Retina (tissue), 1 donor: ENCODE data around the gene LHX3.
"Not testable (repeated sequence)": the region's sequence is repeated elsewhere in the genome, so short reads cannot be mapped to it uniquely, and the experiment has no call there.

Source experiments
- DNase-seq: peaks from one replicate; pipeline ENCODE4 v3.0.0-alpha.2; 2016

The LHX3 gene

DNA sequence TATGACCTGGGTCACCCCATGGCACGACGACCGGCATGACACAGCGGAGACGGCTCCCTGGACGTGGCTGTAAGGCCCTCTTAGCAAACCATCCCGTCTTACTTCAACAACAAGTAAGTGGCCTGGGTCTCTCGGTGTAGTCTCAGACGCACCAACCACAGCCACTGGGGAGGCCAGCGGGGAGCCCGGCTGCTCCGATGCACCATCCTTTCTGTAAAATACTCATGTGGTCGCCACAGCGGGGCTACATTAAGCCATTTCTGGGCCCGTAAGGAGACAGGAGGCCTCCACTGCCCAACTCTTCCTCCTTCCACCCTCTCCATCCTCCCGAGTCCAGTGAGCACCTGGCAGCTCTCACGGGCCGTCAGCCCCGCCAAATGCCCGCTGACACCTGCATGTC is 36.0 kb upstream of the LHX3 start:
- DNase-seq: no peak

DNA sequence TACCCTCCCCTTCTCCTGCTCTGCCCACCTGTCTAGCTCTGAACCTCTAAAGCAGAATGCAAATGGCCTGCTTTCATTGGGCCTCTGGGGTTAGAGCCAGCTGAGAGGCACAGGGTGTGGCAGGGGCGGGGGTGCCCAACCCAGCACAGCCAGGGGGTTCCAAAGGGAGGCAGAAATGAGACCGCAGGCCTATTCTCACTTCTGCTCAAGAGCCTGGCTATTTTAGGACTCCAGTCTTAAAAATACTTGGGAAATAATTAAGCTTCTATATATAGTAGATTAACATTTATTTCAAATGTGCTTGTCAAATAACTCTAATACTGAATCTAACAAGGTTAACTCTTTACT is 35.0 kb upstream of the LHX3 start:
- no peak for DNase-seq

DNA sequence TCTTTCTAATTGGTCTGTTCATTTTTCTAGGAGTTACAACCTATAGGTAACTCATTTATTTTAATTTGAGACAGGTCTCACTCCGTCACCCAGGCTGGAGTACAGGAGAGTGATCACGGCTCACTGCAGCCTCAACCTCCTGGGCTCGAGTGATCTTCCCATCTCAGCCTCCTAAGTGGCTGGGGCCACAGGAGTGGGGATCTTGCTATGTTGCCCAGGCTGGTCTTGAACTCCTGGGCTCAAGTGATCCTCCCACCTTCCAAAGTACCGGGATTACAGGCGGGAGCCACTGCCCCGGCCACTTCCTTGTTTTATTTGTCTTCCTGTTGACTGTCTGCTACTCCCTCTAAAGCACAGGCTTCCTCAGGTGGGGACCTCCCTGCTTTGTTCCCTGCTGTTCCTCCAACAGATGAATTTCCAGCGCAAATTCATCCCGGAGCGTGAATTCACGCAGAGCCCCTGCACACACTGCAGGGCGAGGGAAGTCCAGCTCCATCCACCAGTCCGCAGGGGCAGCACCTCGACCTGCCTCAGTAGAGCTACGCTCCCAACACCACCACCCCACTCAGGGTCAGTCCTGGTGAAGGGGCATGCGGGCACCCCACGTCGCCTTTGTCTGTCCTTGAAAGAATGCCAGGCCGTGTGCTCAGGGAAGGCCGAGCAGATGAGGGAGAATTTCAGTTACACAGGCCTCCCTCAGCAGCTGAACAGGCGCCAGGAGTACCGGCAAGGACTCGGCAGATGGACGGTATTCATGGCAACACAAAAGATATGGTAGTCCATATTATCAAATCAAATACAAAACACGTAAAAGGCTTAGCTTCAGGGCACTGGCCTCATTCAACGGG is 34.4 kb upstream of the LHX3 start:
- DNase-seq: no peak

DNA sequence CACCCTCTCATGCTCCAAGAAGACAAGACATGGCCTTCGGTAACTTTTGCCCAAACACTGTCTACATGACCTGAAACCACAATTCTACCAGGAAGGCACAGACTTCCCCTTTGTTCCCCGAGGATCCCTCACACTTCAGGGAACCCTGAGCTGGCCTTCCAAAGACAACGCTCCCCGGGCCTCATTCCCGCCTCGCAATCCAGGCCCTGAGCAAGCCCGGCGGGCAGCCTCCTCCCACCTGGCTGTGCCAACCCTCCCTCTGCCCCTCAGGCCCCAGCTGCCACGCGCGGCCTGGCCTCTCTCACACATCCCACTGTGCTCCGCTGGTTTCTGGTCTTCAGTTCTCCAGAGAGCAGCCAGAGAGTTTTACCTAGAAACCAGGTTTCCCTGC is 33.4 kb upstream of the LHX3 start:
- DNase-seq: no peak

DNA sequence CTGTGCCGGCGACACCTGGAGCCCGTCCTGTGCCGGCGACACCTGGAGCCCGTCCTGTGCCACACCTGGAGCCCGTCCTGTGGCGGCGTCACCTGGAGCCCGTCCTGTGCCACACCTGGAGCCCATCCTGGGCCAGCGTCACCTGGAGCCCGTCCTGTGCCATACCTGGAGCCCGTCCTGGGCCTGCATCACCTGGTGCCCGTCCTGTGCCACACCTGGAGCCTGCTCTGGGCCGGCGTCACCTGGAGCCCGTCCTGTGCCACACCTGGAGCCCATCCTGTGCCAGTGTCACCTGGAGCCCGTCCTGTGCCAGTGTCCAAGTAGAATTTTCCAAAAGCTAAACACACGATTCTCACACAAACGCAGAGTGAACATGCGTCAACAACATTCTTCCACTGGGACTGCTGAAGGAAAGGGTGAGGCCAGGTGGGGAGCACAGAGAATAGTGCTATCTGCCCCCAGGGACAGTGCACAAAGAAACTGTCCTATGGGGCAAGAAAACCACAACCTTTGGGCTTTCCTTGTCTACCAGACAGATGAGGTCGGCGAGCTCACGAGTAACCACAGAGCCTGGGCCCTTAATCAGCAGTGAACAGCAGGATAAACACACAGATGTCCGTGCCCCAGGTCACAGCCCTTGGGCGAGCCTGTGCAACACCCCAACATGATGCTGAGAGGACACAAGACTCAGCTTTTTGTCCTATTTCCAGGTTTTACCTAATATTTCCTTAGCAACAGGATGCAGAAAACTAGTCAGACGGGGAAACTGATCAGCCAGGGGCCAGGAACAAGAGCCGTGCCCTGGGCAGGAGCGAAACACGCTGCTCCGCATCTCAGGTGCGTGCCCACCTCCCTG is 32.8 kb upstream of the LHX3 start:
- DNase-seq: no peak

DNA sequence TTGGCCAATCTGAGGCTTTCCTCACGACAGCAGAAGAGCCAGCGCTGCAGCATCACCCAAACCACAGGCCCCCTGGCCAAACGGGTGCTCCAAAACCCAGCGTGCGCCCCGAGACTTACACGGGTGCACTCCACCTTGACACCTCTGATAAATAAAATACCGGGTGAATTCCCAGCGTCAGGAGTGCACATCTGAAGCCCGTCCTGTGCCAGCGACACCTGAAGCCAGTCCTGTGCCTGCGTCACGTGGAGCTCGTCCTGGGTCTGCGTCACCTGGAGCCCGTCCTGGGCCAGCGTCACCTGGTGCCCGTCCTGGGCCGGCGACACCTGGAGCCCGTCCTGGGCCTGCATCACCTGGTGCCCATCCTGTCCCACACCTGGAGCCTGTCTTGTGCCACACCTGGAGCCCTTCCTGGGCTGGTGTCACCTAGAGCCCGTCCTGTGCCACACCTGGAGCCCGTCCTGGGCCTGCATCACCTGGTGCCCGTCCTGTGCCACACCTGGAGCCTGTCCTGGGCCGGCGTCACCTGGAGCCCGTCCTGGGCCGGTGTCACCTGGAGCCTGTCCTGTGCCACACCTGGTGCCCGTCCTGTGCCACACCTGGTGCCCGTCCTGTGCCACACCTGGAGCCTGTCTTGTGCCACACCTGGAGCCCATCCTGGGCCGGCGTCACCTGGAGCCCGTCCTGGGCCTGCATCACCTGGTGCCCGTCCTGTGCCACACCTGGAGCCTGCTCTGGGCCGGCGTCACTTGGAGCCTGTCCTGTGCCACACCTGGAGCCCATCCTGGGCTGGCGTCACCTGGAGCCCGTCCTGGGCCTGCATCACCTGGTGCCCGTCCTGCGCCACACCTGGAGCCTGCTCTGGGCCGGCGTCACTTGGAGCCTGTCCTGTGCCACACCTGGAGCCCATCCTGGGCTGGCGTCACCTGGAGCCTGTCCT is 31.8 kb upstream of the LHX3 start:
- not testable (repeated sequence) for DNase-seq

DNA sequence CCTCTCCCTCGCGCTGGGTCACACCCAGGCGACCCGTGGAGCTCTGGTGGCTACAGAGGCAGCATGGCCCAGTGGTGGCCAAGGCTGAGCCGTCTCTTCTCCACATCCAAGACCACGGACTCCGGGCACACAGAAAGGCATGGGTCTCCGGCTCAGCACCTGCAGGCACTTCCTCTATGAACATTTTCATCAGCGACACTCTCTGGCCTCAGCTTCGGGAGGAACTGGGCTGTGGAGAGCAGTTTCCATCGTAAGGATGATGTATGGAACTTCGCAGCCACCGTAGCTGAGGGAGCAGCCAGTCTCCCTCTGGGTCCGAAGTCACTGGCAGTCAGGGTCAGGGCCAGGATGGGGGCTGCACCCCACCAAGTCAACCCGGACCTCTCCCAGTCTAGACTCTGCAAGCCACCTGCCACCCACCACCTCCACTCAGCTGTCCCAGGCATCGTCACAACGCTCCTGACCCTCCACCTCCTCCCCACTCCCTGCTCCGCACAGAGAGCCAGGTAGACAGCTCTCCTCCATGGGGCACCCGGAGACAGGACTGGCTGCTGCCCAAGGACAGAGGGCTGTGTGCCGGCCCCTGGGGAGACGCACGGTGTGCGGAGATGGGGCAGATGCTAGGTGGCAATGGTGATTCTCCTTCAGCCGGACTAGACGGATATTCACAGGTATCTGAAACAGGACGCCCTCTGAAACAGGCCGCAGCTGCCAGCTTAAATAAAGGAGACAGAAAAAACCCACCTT is 31.0 kb upstream of the LHX3 start:
- DNase-seq: no peak

DNA sequence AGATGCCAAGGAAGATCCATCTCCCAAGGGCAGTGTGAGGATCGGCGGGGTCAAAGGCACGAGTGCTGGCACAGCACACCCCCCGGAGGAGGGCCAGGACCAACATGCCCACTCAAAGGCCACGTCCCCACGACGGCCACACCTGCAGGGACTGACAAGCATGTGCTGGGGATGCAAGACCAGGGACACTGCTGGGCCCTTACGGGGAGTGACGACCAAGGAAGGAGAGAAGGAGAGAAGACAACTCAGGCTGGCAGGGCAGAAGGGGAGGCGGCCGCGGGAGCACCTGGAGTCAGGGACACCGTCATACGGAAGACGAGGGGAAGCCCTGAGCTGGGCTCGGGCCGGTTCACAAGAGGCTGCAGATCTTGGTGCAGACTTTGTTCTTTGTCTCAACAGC is 30.2 kb upstream of the LHX3 start:
- DNase-seq: no peak

DNA sequence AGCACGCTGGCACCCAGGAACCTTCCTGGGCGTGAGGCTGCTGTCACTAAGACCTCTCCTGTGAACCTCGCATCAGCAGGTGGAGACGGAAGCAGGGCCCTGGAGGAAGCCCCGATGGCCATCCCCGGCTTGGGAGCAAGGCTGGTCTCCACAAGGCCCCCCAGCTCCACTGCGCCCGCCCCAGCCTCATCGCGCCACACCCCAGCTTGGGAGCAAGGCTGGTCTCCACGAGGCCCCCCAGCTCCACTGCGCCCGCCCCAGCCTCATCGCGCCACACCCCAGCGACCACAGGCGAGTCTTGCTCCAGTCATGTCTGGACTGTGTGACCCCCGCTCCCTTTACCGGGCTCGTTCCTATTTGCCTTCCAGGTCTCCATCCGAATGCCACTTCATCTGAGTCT is 29.7 kb upstream of the LHX3 start:
- no peak for DNase-seq

DNA sequence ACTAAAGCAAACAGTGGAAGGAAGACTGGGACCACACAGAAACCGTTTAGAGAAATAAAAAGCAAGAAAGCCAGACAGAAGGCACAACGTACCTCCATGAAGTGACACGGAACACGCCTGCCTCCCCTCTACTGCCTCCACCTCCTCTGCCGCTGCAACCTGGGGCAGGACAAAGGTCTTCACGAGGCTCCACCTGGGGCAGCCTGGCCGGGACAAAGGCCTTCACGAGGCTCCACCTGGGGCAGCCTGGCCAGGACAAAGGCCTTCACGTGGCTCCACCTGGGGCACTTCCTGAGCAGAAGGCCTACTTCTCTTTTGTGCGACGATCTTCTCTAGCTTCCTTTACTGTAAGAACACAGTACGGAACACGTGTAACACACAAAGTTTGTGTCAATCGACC is 28.9 kb upstream of the LHX3 start:
- DNase-seq: no peak

DNA sequence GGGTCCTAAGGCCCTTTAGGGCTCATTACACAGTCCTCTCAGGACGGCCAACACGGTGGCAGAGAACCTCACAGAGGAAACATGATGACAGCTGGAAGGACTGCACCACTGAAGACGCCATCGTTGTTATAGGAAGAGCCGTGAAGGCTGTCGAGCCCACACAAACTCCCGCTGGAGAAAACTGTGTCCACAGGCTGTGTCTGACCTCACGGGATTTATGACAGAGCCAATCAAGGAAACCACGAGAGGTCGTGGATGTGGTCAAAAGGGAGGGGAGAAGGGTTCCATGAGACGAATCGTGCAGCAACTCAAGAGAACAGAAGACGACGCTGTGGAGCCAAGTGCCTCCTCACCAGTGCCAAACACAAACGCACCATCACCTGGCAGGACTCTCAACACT is 28.5 kb upstream of the LHX3 start:
- DNase-seq: no peak

DNA sequence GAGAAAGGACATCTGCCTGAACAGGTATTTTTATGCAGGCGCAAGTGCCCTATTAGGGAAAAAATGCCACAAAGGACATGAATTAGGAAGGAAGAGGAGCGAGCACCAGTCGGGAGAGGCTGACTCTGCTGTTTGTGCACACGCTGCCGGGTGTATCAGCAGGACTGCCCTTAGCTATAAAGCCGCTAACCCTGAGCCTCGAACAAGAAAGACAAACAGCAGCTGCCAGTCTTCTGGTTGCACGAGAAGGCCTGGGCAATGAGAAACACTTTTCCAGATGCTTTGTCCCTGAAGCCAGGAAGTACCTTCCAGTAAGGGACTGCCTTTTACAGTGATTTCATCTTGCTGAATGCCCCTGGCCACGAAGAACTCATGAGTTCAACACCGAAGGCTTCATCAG is 28.0 kb upstream of the LHX3 start:
- DNase-seq: no peak

DNA sequence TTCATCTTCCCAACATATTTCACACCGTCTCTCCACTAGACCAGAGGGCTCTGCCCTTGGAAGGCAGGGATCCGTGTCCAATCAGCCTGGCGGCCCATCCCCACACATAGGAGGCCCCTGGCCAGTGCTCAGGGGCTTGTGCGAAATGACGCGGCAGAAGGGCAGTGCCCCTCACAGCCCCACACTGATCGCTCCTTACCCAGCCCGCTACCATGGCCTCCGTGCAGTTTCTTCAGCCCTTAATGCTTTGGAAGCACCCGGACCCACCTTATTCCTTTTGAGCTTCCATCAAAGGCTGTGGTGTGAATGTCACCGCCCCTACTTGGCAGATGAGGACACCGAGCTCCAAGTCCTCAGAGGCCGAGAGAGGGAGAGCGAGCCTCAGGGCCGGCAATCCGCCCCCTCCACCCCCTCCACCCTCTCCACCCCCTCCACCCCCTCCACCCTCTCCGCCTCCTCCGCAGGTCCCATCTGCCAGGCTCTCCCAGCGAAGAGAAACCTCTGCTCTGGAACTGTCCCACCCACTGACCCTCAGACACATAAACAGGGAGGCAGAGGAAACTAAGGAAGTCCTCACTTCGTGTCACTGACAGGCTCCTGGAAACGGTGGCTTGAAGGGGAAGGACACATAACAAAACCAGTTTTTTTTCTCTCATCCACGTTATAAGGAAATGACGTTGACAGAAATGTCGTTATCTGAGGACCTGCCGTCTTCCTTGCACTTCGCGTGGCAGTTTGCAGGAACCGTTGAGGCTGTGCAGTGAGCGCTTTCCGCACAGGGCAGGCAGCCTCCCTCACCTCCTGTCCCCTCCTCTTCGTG is 26.8 kb upstream of the LHX3 start:
- no peak for DNase-seq

DNA sequence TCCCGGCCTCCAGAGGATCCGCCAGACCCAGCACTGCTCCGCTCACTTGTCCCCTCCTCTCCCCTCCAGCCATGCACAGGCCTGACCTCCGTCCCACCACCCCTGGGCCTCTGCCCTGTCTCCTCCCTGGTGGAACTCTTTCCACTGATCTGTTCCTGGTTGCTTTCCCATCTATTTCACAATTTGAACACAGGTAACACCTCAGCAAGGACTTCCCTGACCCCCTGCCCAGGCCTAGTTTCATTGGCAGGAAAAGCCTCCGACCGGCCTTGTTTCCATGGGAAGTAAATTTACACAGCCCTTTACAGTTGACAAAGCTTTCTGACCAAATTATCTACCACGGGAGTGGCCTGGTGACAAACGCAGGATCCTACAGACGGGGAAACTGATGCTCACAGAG is 25.8 kb upstream of the LHX3 start:
- DNase-seq: no peak

DNA sequence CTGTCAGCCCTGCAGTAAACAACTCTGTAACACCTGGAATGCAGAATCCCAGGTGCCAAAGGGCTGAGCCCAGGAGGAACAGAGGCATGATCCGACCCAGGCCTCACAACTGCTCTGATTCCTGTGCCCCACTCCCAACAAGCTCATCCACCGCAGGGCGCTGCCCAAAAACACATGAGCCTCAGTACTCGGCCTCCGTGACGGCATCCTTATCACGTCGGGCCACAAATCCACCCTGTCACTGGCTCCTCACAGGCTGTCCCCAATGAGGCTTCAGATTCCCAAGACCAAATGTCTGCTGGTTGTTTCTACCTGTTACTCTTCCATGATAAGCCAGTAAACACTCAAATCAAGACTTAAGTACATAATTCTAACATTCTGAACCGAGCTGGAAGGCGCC is 25.4 kb upstream of the LHX3 start:
- no peak for DNase-seq

DNA sequence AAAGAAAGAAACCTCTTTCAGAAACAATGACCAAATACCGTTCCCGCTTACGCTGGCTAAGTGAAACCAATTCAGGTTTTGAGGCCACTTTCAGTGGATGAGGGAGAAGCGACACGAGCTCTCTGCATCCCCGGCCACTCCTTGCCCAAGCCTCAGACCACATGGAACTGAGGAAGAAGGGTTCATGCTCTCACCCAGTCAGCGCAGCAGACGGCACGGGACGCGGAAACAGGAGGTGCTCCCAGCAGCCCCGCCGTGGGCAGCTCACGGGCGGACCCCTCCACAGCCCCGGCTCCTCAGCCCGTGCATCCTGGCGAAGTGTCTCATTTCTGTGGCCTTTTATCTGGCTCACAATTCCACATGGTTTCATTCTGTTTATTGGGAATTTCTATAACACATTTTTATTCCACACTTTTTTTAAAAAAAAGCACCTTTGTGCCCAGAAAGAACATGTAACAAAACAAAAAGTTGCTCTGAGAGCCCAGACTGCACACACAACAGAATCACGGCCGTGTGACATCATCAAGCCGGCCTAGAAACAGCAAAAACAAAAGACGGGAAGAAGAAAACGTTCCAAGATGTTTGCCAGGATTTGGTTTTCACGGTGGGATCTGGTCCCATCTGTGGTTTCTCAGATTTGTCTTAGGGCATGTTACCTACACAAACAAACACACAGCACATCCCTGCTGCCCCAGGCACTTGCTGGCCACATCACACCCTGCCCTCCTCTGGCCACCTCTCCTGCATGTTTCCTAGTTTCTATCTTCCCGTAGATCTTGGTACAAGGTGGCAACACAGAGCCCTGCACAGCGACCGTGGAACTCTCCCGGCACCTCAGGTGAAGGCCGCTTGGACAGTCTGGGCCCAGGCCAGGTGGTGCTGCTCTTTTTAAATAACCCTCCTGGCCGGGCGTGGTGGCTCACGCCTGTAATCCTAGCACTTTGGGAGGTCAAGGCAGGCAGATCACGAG is 24.5 kb upstream of the LHX3 start:
- no peak for DNase-seq

DNA sequence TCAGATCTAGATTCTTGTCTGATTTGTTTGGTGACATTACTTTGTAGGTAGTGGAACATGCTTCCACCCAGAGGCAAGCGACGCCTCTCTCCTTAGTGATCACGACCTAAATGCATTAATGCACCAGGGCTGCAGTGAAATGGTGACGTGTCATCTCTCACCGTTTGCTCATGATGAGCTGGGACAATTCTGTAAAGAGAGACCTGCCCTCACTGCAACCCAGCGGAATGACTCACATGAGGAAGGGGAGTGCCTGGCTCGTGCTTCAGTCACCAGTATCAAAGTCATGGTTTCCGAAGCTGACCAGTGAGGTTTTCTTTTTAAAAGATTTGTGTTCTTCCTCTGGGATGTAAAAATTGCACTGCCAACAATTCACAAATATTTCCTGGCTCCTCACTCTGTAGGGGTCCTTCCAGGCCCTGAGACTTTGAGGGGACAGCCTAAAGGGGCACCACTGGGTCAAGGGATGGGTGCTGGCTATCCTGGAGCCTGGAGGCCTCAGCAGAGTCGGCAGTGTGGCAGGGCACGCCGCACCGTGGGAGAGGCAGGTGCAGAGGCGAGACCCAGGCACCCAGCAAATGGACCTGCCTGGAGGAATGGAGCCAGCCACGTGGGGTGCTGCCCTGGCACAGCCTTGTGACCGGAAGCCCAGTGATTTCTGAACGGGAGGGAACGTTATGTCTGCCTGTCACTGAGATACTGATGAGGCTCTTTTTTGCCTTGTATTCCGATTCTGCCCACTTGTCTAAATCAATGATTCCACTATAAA is 23.4 kb upstream of the LHX3 start:
- no peak for DNase-seq

DNA sequence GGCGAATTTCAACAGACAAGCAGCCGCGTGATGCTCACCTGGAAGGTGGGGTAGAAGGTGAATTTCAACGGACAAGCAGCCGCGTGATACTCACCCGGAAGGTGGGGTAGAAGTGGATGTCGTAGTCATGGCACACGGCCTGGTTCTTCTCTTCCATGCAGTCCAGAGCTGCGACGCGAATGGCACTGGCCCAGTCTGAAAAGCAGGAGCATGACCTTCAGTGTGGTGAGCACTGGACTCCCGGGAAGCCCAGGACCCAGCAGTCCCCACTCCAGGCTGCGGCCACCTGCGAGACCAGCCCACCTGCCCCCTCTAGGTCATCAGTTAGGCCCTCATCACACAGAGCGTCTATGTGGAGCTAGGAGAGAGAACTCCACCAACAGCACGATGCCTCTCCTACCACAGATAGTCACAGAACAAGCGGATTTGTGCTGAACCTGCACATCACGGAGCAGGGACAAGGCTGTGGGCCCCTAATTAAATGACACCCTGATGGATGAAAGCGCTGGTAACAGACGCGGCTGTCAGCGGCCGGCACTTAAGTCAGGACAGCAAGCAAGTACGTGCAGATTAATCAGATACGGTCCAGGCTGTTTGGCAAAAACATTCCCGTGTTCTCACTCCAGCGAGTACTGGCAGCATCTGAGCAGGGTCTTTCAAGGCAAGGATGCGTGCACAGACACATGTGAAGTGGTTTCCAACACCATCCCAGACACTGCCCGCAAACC is 21.9 kb upstream of the LHX3 start:
- DNase-seq: no peak
